Mesenchymal stem cell (in vitro differentiated cells and primary cell): ENCODE measurements around the gene GTF2H3.
"Not testable (repeated sequence)": the region's sequence is repeated elsewhere in the genome, so short reads cannot be mapped to it uniquely, and the experiment has no call there.

Source experiments
- DNase-seq: peaks from one replicate; pipeline ENCODE4 v3.0.0-alpha.2; 2013
- H2AFZ ChIP-seq: one replicate; pipeline ENCODE4 v1.6.1; 2013; ENCODE audit warnings: low read depth, mild to moderate bottlenecking, control low read depth, inconsistent platforms, low read length, moderate library complexity
- H2AK5ac ChIP-seq: 2 replicates; pipeline ENCODE4 v1.6.1; 2013; ENCODE audit warnings: low read length, moderate library complexity, mild to moderate bottlenecking, inconsistent platforms; ENCODE audit not compliant: severe bottlenecking
- H2BK120ac ChIP-seq: one replicate; pipeline ENCODE4 v1.6.1; 2013; ENCODE audit warnings: low read depth, mild to moderate bottlenecking, inconsistent platforms, low read length, moderate library complexity
- H2BK12ac ChIP-seq, 2 experiments: one replicate each; pipeline ENCODE4 v1.6.1; 2013; ENCODE audit warnings: inconsistent platforms in 2 of 2, low read length in 2 of 2, mild to moderate bottlenecking in 2 of 2, moderate library complexity in 2 of 2, control low read depth in 1 of 2
- H2BK15ac ChIP-seq: one replicate; pipeline ENCODE4 v1.6.1; 2013; ENCODE audit warnings: mild to moderate bottlenecking, low read depth, inconsistent platforms; ENCODE audit not compliant: poor library complexity, severe bottlenecking
- H2BK5ac ChIP-seq: 2 replicates; pipeline ENCODE4 v1.6.1; 2013; ENCODE audit warnings: low read depth, mild to moderate bottlenecking, low read length, control low read depth, inconsistent platforms; ENCODE audit not compliant: poor library complexity, severe bottlenecking
- H3K14ac ChIP-seq, 2 experiments: one replicate each; pipeline ENCODE4 v1.6.1; 2013; ENCODE audit warnings: inconsistent platforms in 2 of 2, low read length in 2 of 2, control low read depth in 1 of 2, mild to moderate bottlenecking in 1 of 2, moderate library complexity in 1 of 2
- H3K18ac ChIP-seq, 2 experiments: one replicate each; pipeline ENCODE4 v1.6.1; 2013; ENCODE audit warnings: inconsistent platforms in 2 of 2, low read length in 2 of 2, control low read depth in 1 of 2, low read depth in 1 of 2, mild to moderate bottlenecking in 1 of 2
- H3K23ac ChIP-seq, 2 experiments: one replicate each; pipeline ENCODE4 v1.6.1; 2013; ENCODE audit warnings: inconsistent platforms in 2 of 2, low read length in 2 of 2, mild to moderate bottlenecking in 2 of 2, moderate library complexity in 2 of 2, control low read depth in 1 of 2
- H3K27ac ChIP-seq: 2 replicates; pipeline ENCODE4 v1.5.1; 2013; ENCODE audit warnings: mild to moderate bottlenecking, moderate library complexity, low read length, control low read depth, inconsistent platforms; ENCODE audit not compliant: poor library complexity, severe bottlenecking
- H3K27me3 ChIP-seq, 2 experiments: 2 replicates each; pipeline versions ENCODE4 v1.6.1 to v1.7.0; 2013; ENCODE audit warnings: low read length in 2 of 2, mild to moderate bottlenecking in 2 of 2, moderate library complexity in 2 of 2, control low read depth in 1 of 2, inconsistent platforms in 1 of 2; ENCODE audit not compliant: control insufficient read depth in 1 of 2, insufficient read depth in 1 of 2
- H3K36me3 ChIP-seq, 2 experiments: 2 replicates each; pipeline versions ENCODE4 v1.6.1 to v1.7.0; 2013; ENCODE audit warnings: low read length in 2 of 2, control low read depth in 1 of 2, inconsistent platforms in 1 of 2, low read depth in 1 of 2, mild to moderate bottlenecking in 1 of 2; ENCODE audit not compliant: insufficient read depth in 2 of 2, control insufficient read depth in 1 of 2
- H3K4ac ChIP-seq, 2 experiments: one replicate each; pipeline ENCODE4 v1.6.1; 2013; ENCODE audit warnings: inconsistent platforms in 2 of 2, low read length in 2 of 2, mild to moderate bottlenecking in 2 of 2, moderate library complexity in 2 of 2, control low read depth in 1 of 2, low read depth in 1 of 2
- H3K4me1 ChIP-seq: 2 replicates; pipeline ENCODE4 v1.6.1; 2013; ENCODE audit warnings: low read depth, low read length, control low read depth; ENCODE audit not compliant: control insufficient read depth, insufficient read depth
- H3K4me2 ChIP-seq: 2 replicates; pipeline ENCODE4 v1.6.1; 2013; ENCODE audit warnings: low read length, mild to moderate bottlenecking, inconsistent platforms; ENCODE audit not compliant: poor library complexity, severe bottlenecking
- H3K4me3 ChIP-seq, 2 experiments: 2 replicates each; pipeline versions ENCODE4 v1.5.1 to v1.7.0; 2013; ENCODE audit warnings: low read length in 2 of 2, mild to moderate bottlenecking in 2 of 2, control low read depth in 1 of 2, low read depth in 1 of 2; ENCODE audit not compliant: insufficient read depth in 1 of 2
- H3K79me1 ChIP-seq: replicated peaks from 2 replicates; pipeline ENCODE4 v1.6.1; 2013; ENCODE audit warnings: mild to moderate bottlenecking, control low read depth, low read length, inconsistent platforms; ENCODE audit not compliant: poor library complexity, severe bottlenecking
- H3K9ac ChIP-seq: 2 replicates; pipeline ENCODE4 v1.7.0; 2013; ENCODE audit warnings: mild to moderate bottlenecking, low read length, moderate library complexity
- H3K9me3 ChIP-seq: 2 replicates; pipeline ENCODE4 v1.7.0; 2013; ENCODE audit warnings: mild to moderate bottlenecking, low read length; ENCODE audit not compliant: control insufficient read depth
- H4K8ac ChIP-seq: one replicate; pipeline ENCODE4 v1.6.1; 2013; ENCODE audit warnings: inconsistent platforms, mild to moderate bottlenecking, low read length, moderate library complexity
- H4K91ac ChIP-seq: one replicate; pipeline ENCODE4 v1.6.1; 2013; ENCODE audit warnings: mild to moderate bottlenecking, low read length, inconsistent platforms
- WGBS: methylation state at CpG from one replicate; pipeline ENCODE4 v1.1.7; 2013; ENCODE audit warnings: mixed read lengths; 5-methylcytosine and 5-hydroxymethylcytosine counted together

Gene GTF2H3

GRCh38 chr12:123602651-123603195 lies 30.9 kb upstream of the GTF2H3 start:
- H2AFZ ChIP-seq: peak overlapping the region; percentile 62
- peak overlapping the region; percentile 97 for H3K9ac ChIP-seq
- H3K9me3 ChIP-seq: no peaks in the 10 kb centered on the region
- H2AK5ac ChIP-seq: no peak overlapping the region
- H3K36me3 ChIP-seq: peaks cover 30 to 52% of the 10 kb centered on the region in 2 experiments
- 19% methylated on average over 7 of the region's 7 CpGs for WGBS
- H3K27ac ChIP-seq: peak overlapping the region; percentile 4
- no peak overlapping the region for H2BK5ac ChIP-seq
- peak overlapping the region; percentile 100 for H4K8ac ChIP-seq
- H3K4me2 ChIP-seq: peak overlapping the region; percentile 88
- H3K27me3 ChIP-seq: no peaks in the 10 kb centered on the region
- H2BK12ac ChIP-seq: no peak overlapping the region
- no peak overlapping the region for H2BK15ac ChIP-seq
- no peak overlapping the region for H3K23ac ChIP-seq
- no peak overlapping the region for H3K14ac ChIP-seq
- no peak overlapping the region for H3K18ac ChIP-seq
- H3K79me1 ChIP-seq: peaks cover 34% of the 10 kb centered on the region
- H3K4me3 ChIP-seq: peak overlapping the region; percentile 100
- peak overlapping the region; percentile 46 to 66 for H3K4ac ChIP-seq
- no peak overlapping the region for H4K91ac ChIP-seq
- DNase-seq: peak; percentile 43
- H3K4me1 ChIP-seq: peaks cover 11% of the 10 kb centered on the region
- H2BK120ac ChIP-seq: no peak overlapping the region

- Histone ChIP-seq H3K4me1 (peaks cover 11% of the 10 kb centered on the region), H3K79me1 (peaks cover 40% of the 10 kb centered on the region), H3K4me3 (peak overlapping the region in 1 of 2 experiments; percentile 46), H3K36me3 (peaks cover 36 to 52% of the 10 kb centered on the region in 2 experiments)
- H3K9me3 ChIP-seq, H3K27ac ChIP-seq, H2BK12ac ChIP-seq, H2AK5ac ChIP-seq, H3K9ac ChIP-seq, H3K4me2 ChIP-seq, H2BK5ac ChIP-seq, H3K4ac ChIP-seq, H4K8ac ChIP-seq, H2BK15ac ChIP-seq, H3K18ac ChIP-seq, H3K27me3 ChIP-seq, DNase-seq, H2AFZ ChIP-seq, H2BK120ac ChIP-seq, H3K14ac ChIP-seq, H4K91ac ChIP-seq, H3K23ac ChIP-seq: not testable (repeated sequence)
- 92% methylated on average over 11 of the region's 11 CpGs for WGBS
Observed at GRCh38 chr12:123603495-123603894, 30.1 kb upstream of the GTF2H3 start.

- Histone ChIP-seq H4K91ac (no peak overlapping the region), H3K4me1 (peaks cover 8% of the 10 kb centered on the region)
Observed at GRCh38 chr12:123607756-123608155, 25.9 kb upstream of the GTF2H3 start.

GRCh38 chr12:123608182-123608581 lies 25.4 kb upstream of the GTF2H3 start:
- Histone ChIP-seq H2BK120ac (no peak overlapping the region), H3K27ac (no peak overlapping the region), H3K4me3 (no peak overlapping the region), H3K4me2 (no peak overlapping the region), H4K91ac (no peak overlapping the region), H3K23ac (no peak overlapping the region), H4K8ac (no peak overlapping the region), H3K9ac (no peak overlapping the region), H2BK15ac (no peak overlapping the region), H3K79me1 (peaks cover 47% of the 10 kb centered on the region), H2AK5ac (no peak overlapping the region), H3K27me3 (no peaks in the 10 kb centered on the region), H3K4ac (no peak overlapping the region), H3K4me1 (peaks cover 7% of the 10 kb centered on the region), H3K14ac (no peak overlapping the region), H3K9me3 (no peaks in the 10 kb centered on the region), H2BK12ac (no peak overlapping the region), H3K36me3 (peaks cover 58 to 83% of the 10 kb centered on the region in 2 experiments), H2BK5ac (no peak overlapping the region), H2AFZ (no peak overlapping the region), H3K18ac (no peak overlapping the region)
- 98% methylated on average over 6 of the region's 8 CpGs for WGBS
- no peak for DNase-seq

More at GRCh38 chr12:123607756-123608155, 25.9 kb upstream of the GTF2H3 start:
- H2BK5ac ChIP-seq: no peak overlapping the region
- no peaks in the 10 kb centered on the region for H3K9me3 ChIP-seq
- H2BK12ac ChIP-seq: no peak overlapping the region
- H2AFZ ChIP-seq: no peak overlapping the region
- no peak overlapping the region for H3K23ac ChIP-seq
- H4K8ac ChIP-seq: no peak overlapping the region
- no peak overlapping the region for H2AK5ac ChIP-seq
- H3K14ac ChIP-seq: no peak overlapping the region
- no peak overlapping the region for H3K27ac ChIP-seq
- DNase-seq: no peak
- peaks cover 56 to 79% of the 10 kb centered on the region in 2 experiments for H3K36me3 ChIP-seq
- no peak overlapping the region for H3K9ac ChIP-seq
- no peak overlapping the region for H2BK15ac ChIP-seq
- no peak overlapping the region for H3K4ac ChIP-seq
- no peak overlapping the region for H3K18ac ChIP-seq
- H2BK120ac ChIP-seq: no peak overlapping the region
- H3K4me2 ChIP-seq: no peak overlapping the region
- WGBS: 87% methylated on average over 4 of the region's 4 CpGs
- no peaks in the 10 kb centered on the region for H3K27me3 ChIP-seq
- peaks cover 45% of the 10 kb centered on the region for H3K79me1 ChIP-seq
- H3K4me3 ChIP-seq: no peak overlapping the region
